NCI-H446 treated with DMSO at 0.1 percent for 48 hours (cell line): Measurements from ENCODE around the gene DDX25.
A peak's percentile ranks its signal among the peaks of the same experiment; 100 is the strongest.
"Not testable (repeated sequence)": the region's sequence is repeated elsewhere in the genome, so short reads cannot be mapped to it uniquely, and the experiment has no call there.

ENCODE experiments used
- DNase-seq: peaks from one replicate; lab custom pipeline; 2025; lab: John Stamatoyannopoulos, UW

The DDX25 gene

DNA sequence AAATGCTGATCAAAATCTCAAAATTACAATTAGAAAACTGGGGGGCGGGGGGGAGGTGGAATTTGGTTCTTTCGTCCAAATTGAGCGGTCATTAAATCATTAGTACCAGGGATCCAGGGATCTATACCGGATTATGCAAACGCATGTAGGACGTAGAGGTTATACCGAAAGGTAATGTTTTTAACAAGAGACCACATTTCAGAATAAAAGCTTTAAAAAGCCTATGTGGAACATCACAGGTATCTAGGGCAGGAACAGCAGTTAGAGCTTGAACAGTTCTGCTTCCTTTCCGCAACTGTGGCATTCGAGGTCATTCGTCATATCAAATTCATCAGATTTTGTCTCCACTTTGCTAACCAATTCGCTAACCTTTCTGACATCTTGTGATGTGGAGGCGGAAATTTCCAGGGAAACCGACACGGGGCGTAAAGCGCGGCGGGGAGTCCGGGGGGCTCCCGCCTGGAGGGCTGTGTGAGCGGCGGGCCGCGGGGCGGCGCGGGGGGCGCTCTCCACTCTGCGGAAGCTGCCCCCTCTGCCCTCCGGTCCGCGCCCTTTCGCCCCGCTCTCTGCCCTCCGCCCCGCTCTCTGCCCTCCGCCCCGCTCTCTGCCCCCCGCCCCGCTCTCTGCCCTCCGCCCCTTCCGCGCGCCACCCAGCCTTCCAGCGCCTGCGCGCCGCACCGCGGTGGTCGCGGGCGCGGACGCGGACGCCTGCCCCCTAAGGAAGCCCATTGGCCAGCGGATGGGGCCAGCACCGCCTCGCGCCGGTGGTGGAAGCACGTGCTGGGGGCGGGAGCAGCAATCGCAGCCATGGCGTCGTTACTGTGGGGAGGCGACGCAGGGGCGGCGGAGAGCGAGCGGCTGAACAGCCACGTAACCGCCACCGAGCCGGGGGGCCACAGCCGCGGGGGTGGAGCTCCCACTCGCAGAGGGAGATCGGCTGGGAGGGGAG, at the start of gene DDX25:
Gene DDX25 (plus strand): TSS at position 798 of the 949 bp plus-strand sequence. CDS start 10 bp downstream, at position 808.
- no peak for DNase-seq

DNA sequence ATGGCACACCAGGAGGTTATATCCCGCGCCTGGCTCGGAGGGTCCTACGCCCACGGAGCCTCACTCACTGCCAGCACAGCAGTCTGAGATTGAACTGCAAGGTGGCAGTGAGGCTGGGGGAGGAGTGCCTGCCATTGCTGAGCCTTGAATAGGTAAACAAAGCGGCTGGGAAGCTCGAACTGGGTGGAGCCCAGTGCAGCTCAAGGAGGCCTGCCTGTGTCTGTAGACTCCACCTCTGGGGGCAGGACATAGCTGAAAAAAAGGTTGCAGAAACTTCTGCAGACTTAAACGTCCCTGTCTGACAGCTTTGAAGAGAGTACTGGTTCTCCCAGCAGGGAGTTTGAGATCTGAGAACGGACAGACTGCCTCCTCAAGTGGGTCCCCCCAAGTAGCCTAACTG, 46.6 kb upstream of the DDX25 start:
- DNase-seq = not testable (repeated sequence)

GRCh38 chr11:125862786-125863185, 41.5 kb upstream of the DDX25 start:
- not testable (repeated sequence) for DNase-seq

DNA sequence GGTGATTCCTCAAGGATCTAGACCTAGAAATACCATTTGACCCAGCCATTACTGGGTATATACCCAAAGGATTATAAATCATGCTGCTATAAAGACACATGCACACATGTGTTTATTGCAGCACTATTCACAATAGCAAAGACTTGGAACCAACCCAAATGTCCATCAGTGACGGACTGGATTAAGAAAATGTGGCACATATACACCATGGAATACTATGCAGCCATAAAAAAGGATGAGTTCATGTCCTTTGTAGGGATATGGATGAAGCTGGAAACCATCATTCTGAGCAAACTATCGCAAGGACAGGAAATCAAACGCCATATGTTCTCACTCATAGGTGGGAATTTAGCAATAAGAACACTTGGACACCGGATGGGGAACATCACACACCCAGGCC, 39.0 kb upstream of the DDX25 start:
- DNase-seq = not testable (repeated sequence)

GRCh38 chr11:125869521-125869920, 34.8 kb upstream of the DDX25 start:
- no peak for DNase-seq

- DNase-seq = no peak
Observed at GRCh38 chr11:125871391-125872137, 32.7 kb upstream of the DDX25 start.

- no peak for DNase-seq
Observed at GRCh38 chr11:125872138-125872491, 32.2 kb upstream of the DDX25 start.

- no peak for DNase-seq
Observed at GRCh38 chr11:125873881-125874555, 30.3 kb upstream of the DDX25 start.

DNA sequence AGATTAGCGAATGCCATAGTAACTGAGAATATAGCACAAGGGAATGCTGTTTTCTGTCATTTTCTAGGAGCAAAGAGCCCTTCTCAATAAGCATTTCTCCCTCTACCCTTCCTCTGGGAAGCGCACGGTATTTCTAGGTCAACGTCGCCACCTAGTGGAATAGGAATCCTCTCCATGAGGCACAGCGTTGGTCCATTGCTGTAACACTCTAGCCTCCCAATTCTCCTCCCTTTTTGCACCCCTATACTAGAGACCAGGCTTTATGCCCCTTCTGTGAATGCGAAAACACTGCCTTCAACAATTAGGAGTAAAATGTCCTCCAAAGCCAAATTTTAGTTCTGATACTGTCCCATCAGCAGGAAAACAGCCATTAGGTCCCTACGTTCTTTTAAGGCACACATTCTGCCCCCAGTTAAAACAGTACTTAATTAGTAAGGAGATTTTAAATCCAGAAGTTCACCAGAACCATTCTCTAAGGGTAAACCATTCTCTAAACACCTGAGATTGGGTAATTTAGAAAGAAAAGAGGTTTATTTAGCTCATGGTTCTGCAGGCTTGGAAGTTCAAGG, 29.7 kb upstream of the DDX25 start:
- DNase-seq = peak; percentile 45

DNA sequence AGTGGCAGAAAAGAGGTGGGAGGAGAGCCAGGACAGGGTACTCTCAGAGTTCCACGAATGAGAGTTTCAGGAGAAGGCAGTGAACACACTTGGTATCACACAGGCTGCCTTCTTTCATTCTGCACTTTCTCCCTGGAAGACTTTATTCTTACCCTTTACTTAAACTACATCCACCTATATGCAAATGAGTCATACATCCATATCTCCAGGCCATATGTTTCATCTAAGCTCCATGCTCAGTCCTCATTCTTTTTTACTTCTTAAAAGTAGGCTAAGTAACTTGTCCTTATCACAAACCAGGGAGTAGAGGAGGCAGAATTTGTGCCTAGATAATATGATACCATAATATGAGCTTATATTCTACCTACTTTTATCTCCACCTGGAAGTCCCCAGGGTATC, 23.0 kb upstream of the DDX25 start:
- DNase-seq = no peak

DNA sequence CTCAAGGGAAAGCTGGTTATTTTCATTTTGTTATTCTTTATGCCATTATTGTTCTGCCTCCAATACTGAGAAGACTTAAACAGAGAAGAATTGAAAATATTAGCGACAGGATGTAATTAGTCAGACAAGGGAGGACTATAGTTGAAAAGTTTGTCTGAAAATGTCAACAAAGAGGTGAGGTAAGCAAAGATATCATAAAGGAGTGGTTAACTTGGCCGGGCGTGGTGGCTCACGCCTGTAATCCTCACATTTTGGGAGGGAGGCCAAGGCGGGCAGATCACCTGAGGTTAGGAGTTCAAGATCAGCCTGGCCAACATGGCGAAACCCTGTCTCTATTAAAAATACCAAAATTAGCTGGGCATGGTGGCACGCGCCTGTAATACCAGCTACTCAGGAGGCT, 20.9 kb upstream of the DDX25 start:
- DNase-seq = no peak

DNA sequence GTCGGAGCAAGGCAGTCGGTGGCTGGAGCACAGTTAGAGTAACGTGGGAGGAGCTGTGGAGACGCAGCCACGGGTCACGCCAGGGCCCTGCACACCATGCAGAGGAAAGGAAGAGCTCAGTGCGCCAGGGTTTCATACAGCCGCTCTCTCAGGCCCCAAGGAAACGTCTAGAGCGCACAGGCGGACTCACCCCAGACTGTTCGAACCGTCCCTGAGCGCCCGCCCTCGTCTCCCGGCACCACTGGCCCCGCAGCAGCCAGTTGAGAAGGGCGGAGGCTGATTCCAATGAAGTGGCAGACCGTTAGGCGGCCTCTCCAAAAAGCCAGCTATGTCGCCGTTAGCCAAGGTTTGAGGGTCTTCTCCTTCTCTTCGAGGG, 17.3 kb upstream of the DDX25 start:
- no peak for DNase-seq

GRCh38 chr11:125887373-125888324, 16.7 kb upstream of the DDX25 start, which contains the start of gene HYLS1:
Gene HYLS1, plus strand, starts transcription at chr11:125887668. Its CDS starts 11,701 bp downstream, at chr11:125899369.
- DNase-seq = peak; percentile 13

DNA sequence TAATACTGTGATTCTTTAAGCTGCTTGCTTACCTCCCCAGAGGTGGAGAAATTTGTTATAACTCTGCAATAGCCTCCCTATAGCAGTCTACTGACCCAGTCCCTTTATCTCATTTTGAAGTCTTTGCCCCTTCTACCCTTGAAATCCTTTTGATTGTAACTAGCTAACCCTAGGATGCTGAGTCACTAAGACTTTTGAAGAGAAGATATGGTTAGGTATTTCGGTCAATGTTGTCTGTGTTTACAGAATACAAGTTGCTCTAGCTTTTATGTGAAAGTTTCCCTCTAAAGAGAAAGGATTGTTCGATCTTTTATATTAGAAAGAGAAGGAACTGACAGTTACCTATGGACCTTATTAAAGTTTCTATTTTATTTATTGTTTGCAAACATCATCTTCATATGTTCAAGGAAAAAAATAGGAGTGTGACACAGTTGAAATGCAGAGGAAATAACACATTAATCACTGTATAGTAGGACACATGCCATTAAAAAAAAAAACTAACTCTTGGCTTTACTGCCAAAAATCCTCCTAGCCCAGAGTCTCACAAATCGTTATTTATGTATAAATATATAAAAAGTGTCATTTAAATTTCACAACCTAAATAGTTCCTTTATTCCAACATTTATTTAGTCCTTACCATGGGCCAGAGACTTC, 13.7 kb upstream of the DDX25 start:
- DNase-seq = no peak

GRCh38 chr11:125892071-125892470, 12.2 kb upstream of the DDX25 start:
- no peak for DNase-seq

- no peak for DNase-seq
Observed at GRCh38 chr11:125892994-125893393, 11.3 kb upstream of the DDX25 start.

DNA sequence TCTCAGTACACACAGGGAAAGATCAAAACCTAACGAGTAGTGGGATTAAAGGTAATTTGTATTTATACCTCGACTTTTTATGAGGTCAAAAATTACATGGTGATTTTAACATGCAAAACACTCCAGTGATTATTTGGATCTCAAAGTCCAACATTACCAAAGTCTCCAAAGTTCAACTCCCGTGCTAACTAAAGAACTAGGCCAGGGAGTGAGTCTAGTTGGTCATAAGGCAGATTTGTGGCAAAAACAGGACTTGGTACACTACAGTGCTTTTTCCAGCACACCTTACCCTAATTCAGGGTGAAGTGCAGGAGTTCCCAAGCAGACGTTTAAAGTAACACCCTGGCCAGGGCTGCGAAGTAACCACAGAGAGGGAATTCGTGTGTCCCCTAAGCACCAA, 2.4 kb upstream of the DDX25 start:
- DNase-seq = no peak

GRCh38 chr11:125902277-125902926, 1.9 kb upstream of the DDX25 start:
- DNase-seq = no peak

- peak; percentile 73 for DNase-seq
Observed at GRCh38 chr11:125902927-125903710, 1.2 kb upstream of the DDX25 start, which contains the start of gene PUS3. Gene PUS3, minus strand, starts transcription at chr11:125903206. Its CDS starts 6,922 bp downstream, at chr11:125896284.
